K562 (cell line): Measurements from ENCODE around the gene ATP6V0D1. TPM values are rescaled to one million over a fixed set of nuclear protein-coding genes. Genes with fewer than 3 reads are reported as not detected.

Experiments used
- ATAC-seq: fragments of 200-7000 bp; cut with Tn5 transposase; 3 replicates; pipeline ENCODE4 v1.9.1; 2020; ENCODE audit warnings: moderate library complexity
- BruUV-seq: library from RNA; stranded (reverse); fragments of 400-500 nt; replicated peaks from 2 replicates; lab custom pipeline; 2021; lab: Mats Ljungman, UMichigan
- CTCF ChIA-PET: fragments of 300-600 bp; formaldehyde crosslinking; extraction: SDS; loops from one replicate; lab custom pipeline; 2021; ENCODE audit warnings: low intra/inter-chr PET ratio; lab: Yijun Ruan, JAX
- POLR2A ChIA-PET: fragments of 300-600, 350-650 bp; sonication (Branson Sonifier 250); formaldehyde crosslinking; extraction: SDS; loops from one replicate; lab custom pipeline; 2021; ENCODE audit warnings: antibody characterized with exemption, inconsistent platforms; lab: Yijun Ruan, JAX
- DNase-seq, 4 experiments: peaks; one replicate each; pipeline versions ENCODE4 v3.0.0 to v3.0.0-alpha.2; 2011 to 2018; ENCODE audit warnings: low spot score in 3 of 4, mixed read lengths in 3 of 4; ENCODE audit errors: extremely low read depth in 1 of 4
- FAIRE-seq: peaks from 2 replicates; lab custom pipeline; 2011; peaks lifted over from hg19 to GRCh38; lab: Jason Lieb, UNC
- H2AFZ ChIP-seq: 2 replicates; pipeline ENCODE4 v1.6.0; 2011; ENCODE audit warnings: low read depth, low read length, control low read depth, inconsistent platforms
- H3K27ac ChIP-seq: fragments of 200-600 bp; 3 replicates; pipeline ENCODE4 v1.8.0; 2011; ENCODE audit warnings: low read depth, mild to moderate bottlenecking, control low read depth, inconsistent platforms, low read length, moderate library complexity, mixed read lengths; ENCODE audit errors: extremely low read depth
- H3K27me3 ChIP-seq, 2 experiments: fragments of 300-600 bp in 1 of 2; 2 replicates in 1 of 2; 3 replicates in 1 of 2; pipeline versions ENCODE4 v1.6.0 to v1.8.0; 2011; ENCODE audit warnings: inconsistent platforms in 2 of 2, low read length in 2 of 2, mild to moderate bottlenecking in 1 of 2, mixed read lengths in 1 of 2, moderate library complexity in 1 of 2; ENCODE audit not compliant: control insufficient read depth in 2 of 2, insufficient read depth in 2 of 2
- H3K36me3 ChIP-seq: fragments of 300-600 bp; 3 replicates; pipeline ENCODE4 v1.8.0; 2011; ENCODE audit warnings: mild to moderate bottlenecking, low read length, inconsistent platforms; ENCODE audit not compliant: control insufficient read depth, insufficient read depth
- H3K4me1 ChIP-seq, 2 experiments: fragments of 200-600 bp in 1 of 2; replicated peaks in 1 of 2; 2 replicates in 1 of 2; 3 replicates in 1 of 2; pipeline versions ENCODE4 v1.5.1 to v1.8.0; 2011; ENCODE audit warnings: inconsistent platforms in 2 of 2, low read length in 2 of 2, mild to moderate bottlenecking in 1 of 2, mixed read lengths in 1 of 2, moderate library complexity in 1 of 2; ENCODE audit not compliant: control insufficient read depth in 2 of 2, insufficient read depth in 2 of 2
- H3K4me2 ChIP-seq: 2 replicates; pipeline ENCODE4 v1.6.1; 2011; ENCODE audit warnings: low read length, control low read depth, inconsistent platforms, mixed read lengths; ENCODE audit not compliant: insufficient read depth
- H3K4me3 ChIP-seq: fragments of 200-600 bp; sonication (generic), shearing (Covaris generic); 2 replicates; pipeline ENCODE4 v1.5.1; 2016; ENCODE audit warnings: control low read depth, inconsistent platforms
- H3K79me2 ChIP-seq: fragments of 200-600 bp; 3 replicates; pipeline ENCODE4 v1.8.0; 2011; ENCODE audit warnings: low read length, inconsistent platforms; ENCODE audit not compliant: control insufficient read depth, insufficient read depth
- H3K9ac ChIP-seq, 2 experiments: 2 replicates each; pipeline versions ENCODE4 v1.6.0 to v1.6.1; 2011; ENCODE audit warnings: low read depth in 2 of 2, low read length in 2 of 2, control low read depth in 1 of 2, inconsistent platforms in 1 of 2, mild to moderate bottlenecking in 1 of 2, mixed read lengths in 1 of 2; ENCODE audit not compliant: insufficient read depth in 1 of 2
- H3K9me1 ChIP-seq: one replicate; pipeline ENCODE4 v1.6.0; 2011; ENCODE audit warnings: inconsistent platforms, mild to moderate bottlenecking, low read length, moderate library complexity; ENCODE audit not compliant: control insufficient read depth, insufficient read depth
- H3K9me3 ChIP-seq: replicated peaks from 2 replicates; pipeline ENCODE4 v1.5.1; 2011; ENCODE audit warnings: low read depth, low read length, inconsistent platforms; ENCODE audit not compliant: control insufficient read depth, insufficient read depth
- H4K20me1 ChIP-seq: replicated peaks from 2 replicates; pipeline ENCODE4 v1.6.1; 2011; ENCODE audit warnings: low read length, inconsistent platforms, mixed read lengths; ENCODE audit not compliant: control insufficient read depth, insufficient read depth
- CREB1 ChIP-seq, 2 experiments: sonication (generic) in 1 of 2; formaldehyde crosslinking in 1 of 2; IDR thresholded peaks; 2 replicates each; pipeline versions ENCODE4 v1.6.1 to v1.8.0; 2012 to 2022; ENCODE audit warnings: inconsistent platforms in 1 of 2, mild to moderate bottlenecking in 1 of 2, missing genetic modification reagents in 1 of 2, moderate library complexity in 1 of 2
- CTCFL ChIP-seq: IDR thresholded peaks from 2 replicates; pipeline ENCODE4 v1.6.1; 2011; ENCODE audit warnings: borderline replicate concordance, low read depth, mild to moderate bottlenecking, moderate library complexity, low read length; ENCODE audit not compliant: insufficient read depth, poor library complexity, severe bottlenecking
- NR2C1 ChIP-seq, 2 experiments: fragments of 450-650 bp; IDR thresholded peaks; 2 replicates each; pipeline ENCODE4 v1.6.1; 2017; ENCODE audit warnings: mild to moderate bottlenecking in 2 of 2, antibody characterized with exemption in 1 of 2, inconsistent platforms in 1 of 2, missing compliant biosample characterization in 1 of 2, missing genetic modification characterization in 1 of 2
- REST ChIP-seq, 2 experiments: fragments of 450-650 bp; formaldehyde crosslinking in 1 of 2; IDR thresholded peaks; 2 replicates each; pipeline versions ENCODE4 v1.4.0 to v1.6.1; 2014 to 2020; ENCODE audit warnings: mild to moderate bottlenecking in 2 of 2, borderline replicate concordance in 1 of 2, low read depth in 1 of 2
- ZNF263 ChIP-seq: sonication (generic); formaldehyde crosslinking; IDR thresholded peaks from 2 replicates; pipeline ENCODE4 v1.8.0; 2022; ENCODE audit warnings: mild to moderate bottlenecking, missing genetic modification reagents, borderline replicate concordance
- ZNF507 ChIP-seq: conservative IDR thresholded peaks from 2 replicates; pipeline ENCODE4 v1.6.1; 2017; ENCODE audit warnings: missing genetic modification characterization, missing compliant biosample characterization
- WGBS: fragments of 100-300 bp; shearing (Covaris generic); methylation state at CpG from one replicate; pipeline ENCODE4 v1.1.6; 2016; ENCODE audit warnings: low coverage, mixed read lengths; ENCODE audit not compliant: insufficient coverage; ENCODE audit errors: missing lambda C conversion rate; 5-methylcytosine and 5-hydroxymethylcytosine counted together
- in situ Hi-C: fragments of 300-500 bp; cut with MboI; formaldehyde crosslinking; loops from 4 replicates; pipeline ENCODE4 v1.15.0; 2018; ENCODE audit warnings: inconsistent platforms, mixed read lengths
- intact Hi-C: fragments of 100-400 bp; cut with micrococcal nuclease; formaldehyde crosslinking; loops from 2 replicates; pipeline ENCODE4 v1.14.2; 2022
- polyA plus RNA-seq, 8 experiments: library from polyadenylated mRNA; depleted of rRNA in 4 of 8; stranded (reverse) in 5 of 8; unstranded in 3 of 8; fragments of >200 nt; fragmentation: Nextera tagmentation in 2 of 8; fragmentation: Illumina TruSeq in 1 of 8; extraction: Ambion mirVana in 2 of 8; extraction: Trizol in 1 of 8; gene quantifications; 2 replicates each; pipeline versions ENCODE4 v1.2.1 to v1.2.3, GENCODE V29; 2011 to 2014; ENCODE audit warnings: inconsistent platforms in 1 of 8, missing spikeins in 1 of 8
- total RNA-seq, 7 experiments: library from RNA; depleted of rRNA in 6 of 7; stranded (reverse); fragments of >200 nt in 6 of 7; fragmentation: Illumina TruSeq in 2 of 7; extraction: Trizol in 2 of 7; gene quantifications; 2 replicates each; pipeline versions ENCODE4 v1.2.1 to v1.2.3, GENCODE V29; 2011 to 2021; ENCODE audit warnings: low replicate concordance in 1 of 7

ATP6V0D1 gene
- total and polyA plus RNA-seq, 9 of the 15 experiments (the other 6 are each of a cell fraction or from before 2014, with no cell fraction given), result 23.2 to 69.7 (median 45.6) TPM

GRCh38 chr16:67415872-67416793 lies 64.8 kb downstream of the ATP6V0D1 start, which contains the start of gene ZDHHC1:
Gene ZDHHC1, minus strand, starts transcription at chr16:67416477. Its CDS starts 8,702 bp downstream, at chr16:67407775.
- ChIA-PET POLR2A (interaction anchor here (0.7 to 1.0 kb wide), 4 partner anchors 8 to 164 kb away, joined by 3 to 4 read pairs (median 3); partner anchors contain the start of genes KCTD19 and LRRC36), CTCF (interaction anchor here (0.6 to 1.6 kb wide), 2 partner anchors 136 to 472 kb away, joined by 3 to 7 read pairs; partner anchors contain the start of gene PLEKHG4)
- intact Hi-C loops, result loop anchor here (10.0 kb wide), 1 partner anchor 51 kb away; no protein-coding TSS in a partner anchor
- TF ChIP-seq CREB1 (IDR thresholded peaks at IDR 0.05), result no peak
- TF ChIP-seq CREB1 (CRISPR knock-in tag; IDR thresholded peaks at IDR 0.05), result peak; percentile 39; the same call in 1 of the 2 replicates
- no peak for TF ChIP-seq ZNF263 (CRISPR knock-in tag)
- peak; percentile 51 for TF ChIP-seq CTCFL
- TF ChIP-seq REST (IDR thresholded peaks at IDR 0.05; ENCODE audit: borderline replicate concordance), result peak; percentile 31; the same call in 1 of the 2 replicates
- TF ChIP-seq REST (CRISPR knock-in tag; IDR thresholded peaks at IDR 0.05; ENCODE audit: low read depth), result no peak
- TF ChIP-seq NR2C1 (IDR thresholded peaks at IDR 0.05), result no peak
- no peak for TF ChIP-seq NR2C1 (tag; IDR thresholded peaks at IDR 0.05)
- no peak for TF ChIP-seq ZNF507 (tag)

More at GRCh38 chr16:67415872-67416793, 64.8 kb downstream of the ATP6V0D1 start, which contains the start of gene ZDHHC1:
- H3K4me2 ChIP-seq, result no peak within 1 kb of the TSS
- FAIRE-seq (no peak), ATAC-seq (peak; percentile 92), DNase-seq (peak in 3 of 4 experiments; percentile 55 to 74 (median 72))
- no peaks in the 10 kb centered on the region for H3K79me2 ChIP-seq
- H3K4me1 ChIP-seq, result peaks cover 0 to 9% of the 10 kb centered on the region in 2 experiments; a peak in 2 of 5 replicates
- H2AFZ ChIP-seq, result no peak within 1 kb of the TSS
- no peaks in the 10 kb centered on the region for H3K9me1 ChIP-seq
- peaks cover 40 to 65% of the 10 kb centered on the region in 2 experiments for H3K27me3 ChIP-seq
- no TSS peak for BruUV-seq
- H3K36me3 ChIP-seq, result no peaks in the 10 kb centered on the region
- no peak within 1 kb of the TSS for H3K4me3 ChIP-seq
- 0 out of 4 replicates have a peak within 1 kb of the TSS, but pooled peaks of 1 of the 2 experiments have one; percentile 21 for H3K9ac ChIP-seq
- H3K9me3 ChIP-seq, result no peaks in the 10 kb centered on the region
- in situ Hi-C loops, result loop anchor here (25.0 kb wide), 1 partner anchor 454 kb away; the partner anchor contains the start of gene CES3
- 21% methylated on average over 40 of the region's 73 CpGs for WGBS
- H4K20me1 ChIP-seq, result no peaks in the 10 kb centered on the region; the same call in 1 of the 2 replicates
- no peak within 1 kb of the TSS for H3K27ac ChIP-seq
